GM21786 (cell line): ENCODE measurements around the gene ATP8B4.
"Not testable (repeated sequence)": the region's sequence is repeated elsewhere in the genome, so short reads cannot be mapped to it uniquely, and the experiment has no call there.

Experiments used
- ATAC-seq: cut with Tn5 transposase; IDR thresholded peaks from one replicate; pipeline ENCODE4 v1.9.1; 2021; ENCODE audit not compliant: unreplicated experiment

ATP8B4 gene

DNA sequence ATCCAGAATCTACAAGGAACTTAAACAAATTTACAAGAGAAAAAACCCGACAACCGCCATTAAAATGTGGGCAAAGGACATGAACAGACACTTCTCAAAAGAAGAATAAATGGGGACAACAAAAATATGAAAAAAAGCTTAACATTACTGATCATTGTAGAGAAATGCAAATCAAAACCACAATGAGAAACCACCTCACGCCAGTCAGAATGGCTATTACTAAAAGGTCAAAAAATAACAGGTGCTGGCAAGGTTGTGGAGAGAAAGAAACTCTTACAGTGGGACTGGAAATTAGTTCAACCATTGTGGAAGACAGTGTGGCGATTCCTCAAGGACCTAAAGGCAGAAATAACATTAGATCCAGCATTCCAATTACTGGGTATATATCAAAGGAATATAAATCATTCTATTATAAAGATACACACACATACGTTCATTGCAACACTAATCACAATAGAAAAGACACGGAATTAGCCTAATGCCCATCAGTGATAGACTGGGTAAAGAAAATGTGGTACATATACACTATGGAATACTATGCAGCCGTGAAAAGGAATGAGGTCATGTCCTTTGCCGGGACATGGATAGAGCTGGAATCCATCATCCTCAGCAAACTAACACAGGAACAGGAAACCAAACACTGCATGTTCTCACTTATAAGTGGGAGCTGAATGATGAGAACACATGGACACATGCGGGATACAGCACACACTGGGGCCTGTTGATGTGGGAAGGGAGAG lies 155.8 kb downstream of the ATP8B4 start:
- ATAC-seq, result not testable (repeated sequence)

DNA sequence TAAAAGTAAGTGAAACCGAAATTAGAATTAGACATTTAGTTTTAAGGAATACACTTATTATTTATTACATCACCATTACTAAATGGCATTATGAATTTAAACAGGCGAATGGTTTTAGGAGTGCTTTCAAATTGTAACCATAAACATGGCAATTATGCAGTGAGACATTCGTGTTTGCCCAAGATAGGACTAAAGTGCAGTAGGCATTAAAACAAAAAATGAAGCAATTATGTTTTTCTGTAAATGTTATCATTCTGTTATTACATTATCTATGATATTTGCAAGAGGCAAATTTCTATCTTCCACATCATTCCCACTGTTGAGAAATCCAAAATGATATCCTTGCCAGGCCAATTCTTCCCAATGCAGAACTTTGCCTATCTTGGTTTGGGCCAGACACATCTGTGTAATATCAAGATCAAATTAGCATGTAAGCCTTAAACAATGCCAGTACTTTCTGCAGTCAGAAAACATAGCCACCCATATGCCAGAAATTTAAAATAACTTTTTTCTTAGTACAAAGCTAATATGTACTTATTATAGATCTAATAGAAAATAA lies 156.9 kb downstream of the ATP8B4 start:
- no peak for ATAC-seq

DNA sequence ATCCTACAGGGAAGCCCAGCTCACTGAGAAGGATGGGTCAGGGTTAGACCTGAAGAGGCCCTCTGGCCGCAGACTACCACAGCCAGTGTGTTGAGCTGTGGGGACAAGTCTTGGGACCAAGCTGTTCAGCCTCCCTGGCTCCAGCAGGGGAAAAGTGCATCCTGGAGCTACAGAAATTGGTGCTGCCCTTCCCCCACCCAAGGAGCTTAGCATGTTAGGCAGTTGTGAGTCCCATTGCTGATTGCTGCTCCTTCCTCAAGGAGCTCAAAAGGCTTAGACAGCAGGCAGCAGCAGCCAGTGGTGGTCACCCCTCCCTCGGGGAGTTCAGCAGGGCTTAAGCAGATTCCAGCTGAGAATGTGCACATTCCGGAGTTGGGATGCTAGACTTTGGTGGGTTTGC lies 165.6 kb downstream of the ATP8B4 start:
- ATAC-seq, result no peak

DNA sequence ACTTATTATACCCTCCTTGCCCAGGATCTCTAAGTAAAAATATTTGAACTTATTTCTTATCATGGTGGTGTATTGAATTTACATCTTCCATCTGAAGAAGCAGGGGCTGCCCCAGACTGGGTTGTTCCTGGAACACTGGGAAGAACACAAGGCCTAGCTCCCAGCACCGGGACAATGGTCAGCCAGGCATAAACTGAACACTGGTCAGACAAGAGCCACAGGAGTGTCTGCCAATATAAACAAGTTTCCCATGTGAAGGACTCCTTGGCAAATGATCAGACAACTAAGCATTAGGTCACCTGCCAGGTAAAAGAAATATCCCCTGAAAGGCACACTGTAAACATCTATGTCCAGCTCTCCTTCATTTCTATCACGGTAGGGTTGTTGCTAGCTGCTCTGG lies 172.4 kb downstream of the ATP8B4 start:
- ATAC-seq, result no peak

DNA sequence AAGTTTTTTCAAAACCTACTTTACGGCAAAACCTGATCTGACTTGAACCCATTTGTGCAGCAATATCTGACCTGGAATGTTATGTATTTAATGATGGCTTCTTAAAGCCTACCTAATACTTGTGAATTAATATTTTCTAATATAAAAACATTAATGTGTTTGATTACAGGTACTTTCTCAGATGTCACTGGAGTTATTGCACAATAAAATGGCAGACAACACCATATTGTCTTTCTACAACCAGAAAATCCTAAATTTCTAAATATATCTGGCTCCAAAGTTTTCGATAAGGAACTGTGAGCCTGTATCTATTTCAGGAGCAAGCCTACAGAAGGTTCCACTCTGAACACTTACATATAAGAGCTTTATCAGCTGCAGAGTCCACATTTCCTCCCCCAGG lies 184.5 kb downstream of the ATP8B4 start:
- ATAC-seq, result no peak

DNA sequence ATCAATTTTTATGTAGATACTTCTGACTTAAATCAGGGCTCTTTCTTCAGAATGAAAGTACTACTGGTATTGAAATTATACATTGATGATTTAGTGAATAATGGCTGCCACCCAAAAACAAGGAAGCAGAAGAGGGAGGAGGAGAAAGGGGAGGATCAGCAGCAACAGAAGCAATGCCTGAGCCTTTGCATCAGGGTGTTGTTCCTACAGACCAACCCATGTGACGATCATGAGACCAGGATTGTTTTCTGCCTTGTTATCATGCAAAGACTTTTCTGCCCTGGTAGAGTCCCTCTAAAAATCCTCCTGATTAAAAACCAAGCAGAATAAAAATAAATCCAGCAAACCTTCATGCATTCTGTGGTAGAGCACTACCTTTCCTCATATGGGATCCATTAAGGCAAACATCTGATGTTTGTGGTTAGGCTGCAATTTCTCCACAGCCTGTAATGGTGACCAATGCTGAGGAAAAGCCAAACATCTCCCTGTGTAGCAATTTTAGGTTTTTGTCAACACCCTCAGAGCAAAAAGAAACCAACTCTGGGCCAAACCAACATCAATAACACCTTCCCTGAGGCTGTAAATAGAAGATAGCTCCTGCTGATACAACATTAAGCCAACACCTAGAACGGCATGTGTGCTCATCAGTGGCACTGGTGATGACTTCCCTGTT lies 191.7 kb downstream of the ATP8B4 start:
- ATAC-seq, result no peak

DNA sequence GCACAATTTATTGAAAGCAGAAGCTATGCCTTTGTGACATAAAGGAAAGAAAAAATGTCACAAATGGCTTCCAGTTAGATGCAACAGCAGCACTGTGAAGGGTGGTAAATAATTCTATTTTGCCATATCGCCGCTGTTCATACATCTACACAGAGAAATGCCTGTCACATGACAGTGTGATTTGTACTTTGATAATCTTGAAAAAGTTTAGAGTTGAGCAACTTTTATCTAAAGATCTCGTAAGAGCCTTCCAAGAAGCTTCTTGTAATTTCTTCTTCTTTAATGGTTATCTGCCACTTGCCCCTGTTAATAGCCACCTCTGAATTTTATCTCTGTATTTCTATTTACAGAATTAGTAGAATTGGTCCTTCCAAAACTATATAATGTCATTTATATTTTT lies 192.3 kb downstream of the ATP8B4 start:
- no peak for ATAC-seq

DNA sequence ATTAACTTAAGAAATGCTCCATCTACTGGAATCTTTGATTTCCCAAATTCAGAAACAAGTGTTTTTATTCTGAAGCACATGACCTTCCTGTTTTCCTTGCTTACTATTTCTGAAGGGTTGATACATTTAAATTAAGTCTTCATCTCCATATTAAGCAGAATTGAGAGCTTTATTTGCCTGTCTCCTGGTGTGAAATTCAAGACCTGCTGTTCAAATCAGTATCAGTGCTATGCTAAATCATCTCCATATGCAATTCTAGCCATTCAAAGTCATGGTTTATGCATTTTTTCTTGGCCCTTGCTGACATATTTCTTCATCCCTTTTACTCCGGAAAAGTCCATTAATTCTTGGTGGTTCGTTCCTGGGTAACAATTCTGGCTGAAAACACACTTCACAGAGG lies 195.4 kb downstream of the ATP8B4 start:
- ATAC-seq, result no peak

DNA sequence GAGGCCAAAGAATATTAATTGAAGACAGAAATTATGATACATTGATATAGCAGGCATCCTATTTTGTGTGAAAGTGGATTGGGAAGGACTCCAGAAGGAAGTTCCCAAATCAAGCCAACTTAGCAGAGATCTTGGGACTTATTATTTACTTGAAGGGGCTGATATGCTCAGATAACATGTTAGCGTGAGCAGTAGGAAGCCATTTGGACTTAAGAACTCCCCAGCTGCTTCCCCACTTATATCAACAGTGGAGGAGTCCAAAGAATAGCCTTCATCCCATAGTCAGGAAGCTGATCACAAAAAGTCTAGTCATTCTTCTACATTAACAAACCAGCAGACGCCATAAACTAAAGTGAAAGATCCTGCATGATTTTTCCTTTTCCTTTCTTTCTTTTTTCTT lies 200.0 kb downstream of the ATP8B4 start:
- ATAC-seq, result no peak

DNA sequence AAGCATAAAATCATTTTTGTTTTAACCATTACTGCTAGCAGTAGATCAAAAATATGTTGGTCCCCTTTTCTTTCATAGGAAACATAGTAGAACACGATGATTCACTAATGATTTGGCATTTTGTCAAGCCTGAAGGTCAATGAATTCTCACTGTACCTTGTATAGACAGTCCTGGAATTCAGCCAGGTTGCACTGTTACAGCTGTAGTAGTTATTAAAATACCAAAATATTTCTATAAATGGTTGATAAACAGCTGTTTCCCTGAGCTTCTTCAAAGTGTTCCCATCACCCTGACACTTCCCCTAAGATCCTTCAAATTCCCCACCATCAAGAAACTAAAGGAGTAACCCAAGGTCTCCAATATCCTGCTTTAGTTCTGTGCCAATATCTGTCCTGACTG lies 200.9 kb downstream of the ATP8B4 start:
- ATAC-seq, result no peak

DNA sequence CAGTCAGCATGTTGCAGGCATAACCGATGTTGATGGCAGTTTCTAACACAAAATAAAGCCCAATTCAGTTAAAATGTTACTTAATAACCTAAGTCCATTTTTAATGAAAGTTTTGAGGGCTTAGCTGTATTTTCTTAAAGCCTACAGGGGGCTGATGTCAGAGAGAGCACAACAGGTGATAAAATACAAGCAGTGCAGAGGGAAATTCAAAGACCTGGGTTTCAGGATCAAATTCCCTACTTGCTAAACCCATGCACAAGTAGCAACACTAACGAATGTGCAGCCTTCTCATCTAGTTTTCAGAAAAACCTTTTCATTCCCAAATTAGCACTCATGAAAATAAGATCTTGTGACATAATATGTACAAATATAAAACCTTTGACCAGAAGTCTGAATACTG lies 202.0 kb downstream of the ATP8B4 start:
- no peak for ATAC-seq

DNA sequence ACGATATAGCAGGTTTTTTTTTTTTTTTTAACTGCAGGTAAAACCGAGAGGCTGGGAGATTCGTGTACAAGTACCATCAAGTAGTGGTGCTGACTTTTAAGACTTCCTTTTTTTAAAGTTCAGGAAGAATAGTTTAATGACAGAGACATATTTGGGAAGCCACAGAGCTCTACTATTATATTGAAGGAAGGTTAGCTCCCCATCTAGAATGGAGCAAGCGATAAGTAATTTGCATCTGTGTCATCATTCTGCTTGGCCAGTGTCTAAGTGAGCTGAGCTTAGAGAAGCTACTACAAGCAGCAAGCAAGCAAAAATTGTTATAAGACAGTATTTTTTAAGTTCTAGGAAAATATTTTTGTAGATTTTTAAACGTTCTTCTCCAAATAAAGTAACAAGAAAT lies 203.2 kb downstream of the ATP8B4 start:
- ATAC-seq, result no peak

DNA sequence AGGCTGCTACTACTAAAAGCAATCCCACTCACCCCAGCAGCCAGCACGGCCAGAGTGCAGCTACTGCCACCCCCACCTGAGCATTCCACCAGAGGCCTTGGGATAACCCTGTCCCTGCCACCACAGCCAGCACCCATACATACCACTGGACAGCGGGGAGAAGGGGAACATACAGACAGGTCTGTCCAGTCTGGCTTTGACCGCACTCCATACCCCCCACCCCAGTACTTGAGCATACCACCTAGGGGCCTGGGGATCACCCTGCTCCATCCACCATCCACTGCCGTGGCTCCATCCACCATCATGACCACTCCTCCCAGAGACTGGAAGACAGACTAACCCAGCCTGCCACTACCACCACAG lies 210.1 kb downstream of the ATP8B4 start:
- no peak for ATAC-seq

DNA sequence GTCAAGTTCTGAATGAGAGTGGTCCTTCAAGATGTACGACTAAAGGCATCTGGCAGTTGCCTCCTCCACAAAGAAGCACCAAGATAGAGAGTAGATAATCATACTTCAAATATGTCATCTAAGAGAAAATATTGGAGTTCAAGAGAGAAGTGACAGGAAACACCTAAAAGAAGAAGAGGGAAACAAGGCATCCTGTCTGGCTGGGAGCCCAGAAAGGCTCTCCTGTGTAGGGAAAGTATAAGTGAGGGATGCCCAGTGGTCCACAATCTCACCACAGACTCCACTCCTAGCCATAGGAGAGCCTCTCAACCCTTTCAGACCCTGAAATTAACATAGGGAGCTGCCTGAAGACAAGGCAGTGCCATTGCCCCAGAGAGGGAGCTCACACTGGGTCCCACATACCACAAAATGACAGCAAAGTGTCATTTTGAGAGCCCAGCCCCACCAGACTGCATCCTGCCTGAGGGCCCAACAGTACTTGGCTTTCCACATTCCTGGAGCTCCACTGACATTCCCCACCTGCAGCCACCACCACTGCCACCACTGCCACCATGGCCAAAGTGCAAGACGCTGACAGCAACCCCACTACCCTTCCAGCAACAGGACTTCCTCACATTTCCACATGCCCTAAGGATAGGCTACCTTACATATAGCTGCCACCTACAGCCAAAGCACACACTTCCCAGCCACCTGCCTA lies 210.6 kb downstream of the ATP8B4 start:
- ATAC-seq, result no peak

DNA sequence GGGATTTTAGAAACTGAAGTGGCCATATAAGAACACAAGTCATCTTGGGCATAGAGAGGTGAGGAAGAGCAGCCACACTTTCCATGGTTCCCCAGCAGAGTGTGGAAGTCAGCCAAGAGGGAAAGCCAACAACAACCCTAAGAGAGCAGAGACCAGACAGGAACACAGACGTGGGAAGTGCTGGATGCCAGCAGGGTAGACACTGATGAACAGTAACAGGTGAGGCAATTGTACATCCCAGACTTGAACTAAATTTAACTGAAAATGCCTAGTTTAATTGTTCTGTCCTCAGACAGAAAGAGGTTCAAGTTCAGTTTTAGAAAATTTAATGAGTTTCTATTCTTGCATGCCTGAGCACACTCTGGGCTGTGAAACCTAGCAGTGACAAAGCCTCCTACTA lies 212.1 kb downstream of the ATP8B4 start:
- no peak for ATAC-seq

DNA sequence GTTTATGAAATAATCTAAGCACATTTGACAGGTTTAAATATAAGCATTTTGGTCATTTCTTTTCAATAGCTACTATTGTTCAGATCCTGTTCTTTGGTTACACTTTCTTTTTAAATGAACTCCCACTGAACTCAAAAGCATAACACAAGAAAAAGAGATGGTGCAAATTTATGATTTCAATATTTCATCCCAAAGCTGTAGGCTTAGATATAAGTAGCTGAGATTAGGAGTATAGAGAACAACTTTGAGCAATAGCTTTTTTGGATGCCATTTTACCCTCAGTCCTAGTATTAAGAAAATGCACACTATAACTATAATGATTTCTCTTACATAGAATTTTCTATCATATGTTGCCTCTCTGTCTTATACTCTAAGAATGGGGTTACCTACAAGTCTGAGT lies 213.8 kb downstream of the ATP8B4 start:
- ATAC-seq, result no peak

DNA sequence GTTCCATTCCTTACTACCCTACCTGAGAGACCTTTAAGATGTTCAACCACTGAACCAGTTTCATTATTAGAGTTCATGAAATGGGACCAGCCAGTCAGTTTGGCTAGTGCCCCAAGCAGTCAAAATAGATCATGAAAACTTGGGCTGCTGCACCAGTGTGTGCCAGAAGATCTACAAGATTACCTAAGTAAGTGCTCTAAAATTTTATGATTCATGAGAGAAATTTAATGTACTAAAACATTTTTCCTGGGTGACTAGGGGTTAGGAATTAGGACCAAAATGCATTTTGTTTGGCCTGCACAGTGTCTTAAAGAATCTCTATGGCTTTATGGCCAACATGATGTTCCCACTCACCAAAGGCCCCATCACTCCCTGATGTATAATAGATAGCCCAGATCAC lies 214.7 kb downstream of the ATP8B4 start:
- no peak for ATAC-seq

DNA sequence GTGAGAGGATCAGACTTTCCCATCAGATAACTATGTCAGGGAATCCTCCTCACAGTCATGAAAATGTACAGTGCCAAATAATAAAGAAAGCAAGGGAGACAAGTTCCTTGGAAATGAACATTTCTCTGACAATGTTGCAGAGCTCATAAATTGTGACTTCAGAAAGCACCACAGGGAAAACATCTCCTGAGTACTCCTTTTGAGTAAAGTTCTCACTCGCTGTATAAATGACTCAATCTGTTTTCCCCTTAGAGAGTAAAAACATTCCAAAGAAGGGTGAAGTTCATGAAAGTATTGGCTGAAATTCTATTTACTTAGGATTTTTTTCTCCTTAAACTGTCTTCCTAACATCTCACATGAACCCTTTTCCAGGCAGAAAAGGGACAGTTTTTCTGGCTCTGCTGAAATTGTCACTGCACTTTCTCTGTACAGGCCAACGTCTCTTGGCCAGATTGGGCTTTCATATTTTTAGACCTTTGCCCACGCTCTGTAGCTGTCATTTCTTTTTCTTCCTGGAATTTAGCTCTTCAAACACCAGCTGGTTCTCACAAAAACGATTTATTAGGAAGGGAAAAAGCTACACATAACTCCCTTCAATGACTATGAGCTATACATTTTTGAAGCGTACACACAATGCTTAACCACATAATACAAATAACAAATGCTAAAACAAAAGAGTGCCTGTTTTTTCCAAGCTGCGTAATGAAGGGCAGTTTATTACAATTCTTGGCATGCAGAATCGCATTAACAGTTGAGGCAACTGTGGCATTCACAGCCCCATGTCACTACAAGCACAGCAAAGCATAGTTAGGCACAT lies 216.1 kb downstream of the ATP8B4 start:
- no peak for ATAC-seq

DNA sequence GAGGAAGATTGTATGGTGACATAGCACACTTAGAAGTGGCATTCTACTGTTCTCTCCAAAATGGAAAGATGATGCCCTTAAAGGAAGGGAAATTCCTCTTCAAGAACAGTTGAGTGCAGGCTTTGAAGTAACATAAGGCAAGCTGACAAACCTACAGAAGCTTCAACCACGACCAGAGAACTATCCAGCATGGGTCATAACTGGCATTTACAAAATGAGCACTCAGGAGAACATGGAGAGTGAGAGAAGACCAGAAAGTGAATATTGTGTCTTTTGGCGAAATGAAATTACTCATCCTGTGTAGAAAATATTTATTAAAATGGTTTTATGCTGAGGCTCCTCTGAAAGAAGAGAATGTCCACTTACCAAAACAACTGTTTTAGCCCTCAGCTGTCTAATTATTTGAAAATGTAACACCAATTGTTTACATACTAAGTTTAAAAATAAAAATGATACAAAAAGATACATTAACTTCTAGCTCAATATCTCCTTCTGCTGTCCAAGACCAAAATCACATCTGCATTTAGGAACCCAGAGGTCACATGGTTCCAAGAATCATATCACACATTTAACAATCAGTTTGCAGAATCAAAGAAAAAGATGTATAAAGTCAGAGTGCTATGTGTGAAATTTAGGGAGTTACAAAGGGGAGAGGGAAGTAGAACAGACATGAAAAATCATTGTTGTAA lies 216.9 kb downstream of the ATP8B4 start:
- no peak for ATAC-seq

DNA sequence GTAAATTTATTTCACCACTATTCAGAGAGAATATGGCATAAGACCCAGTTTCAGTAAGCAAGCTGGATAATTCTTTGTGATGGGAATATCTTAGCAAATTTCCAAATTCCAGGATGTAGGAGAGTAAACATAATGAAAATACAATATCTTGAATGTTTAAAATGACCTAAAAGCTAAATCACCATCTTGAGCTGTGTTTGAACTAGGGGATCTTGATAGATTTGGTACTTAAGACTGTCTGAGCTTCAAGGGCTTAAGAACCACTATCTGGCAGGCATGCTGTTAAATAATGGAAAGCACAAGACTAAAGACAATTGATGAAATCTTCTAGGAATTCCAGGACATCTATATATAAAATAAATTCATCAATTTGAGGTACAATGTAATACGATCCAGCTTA lies 217.7 kb downstream of the ATP8B4 start:
- no peak for ATAC-seq

DNA sequence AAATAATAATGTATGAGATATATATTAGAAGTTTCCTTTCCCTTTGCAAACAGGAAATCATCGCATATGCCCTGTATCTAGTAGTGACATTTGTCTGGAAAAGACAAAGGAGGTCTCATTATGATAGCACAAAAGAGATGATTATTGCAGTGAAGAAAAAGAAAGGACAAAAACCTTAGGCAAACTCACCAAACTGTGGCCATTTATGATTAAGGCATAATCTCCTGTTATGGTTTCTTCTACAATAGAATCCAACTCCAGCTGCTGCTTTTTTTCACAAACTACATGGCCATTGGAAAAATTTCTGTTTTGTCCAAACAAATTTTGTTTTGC lies 218.2 kb downstream of the ATP8B4 start:
- no peak for ATAC-seq
